CD4-positive, CD25-positive, alpha-beta regulatory T cell (primary cell): ENCODE data around the gene DDX5. TPM values are rescaled to one million over a fixed set of nuclear protein-coding genes. Genes with fewer than 3 reads are reported as not detected.
A peak's percentile ranks its signal among the peaks of the same experiment; 100 is the strongest.

ENCODE experiments used
- ATAC-seq, 2 donors: fragments of 150-1000 bp; cut with Tn5 transposase; one replicate each; pipeline ENCODE4 v1.10.0; 2021; ENCODE audit warnings: low read depth in 2 of 2, moderate number of reproducible peaks in 2 of 2, moderate library complexity in 1 of 2
- DNase-seq, 3 donors: peaks; one replicate each; pipeline versions ENCODE4 v3.0.0 to v3.0.0-alpha.2; 2012 to 2022; ENCODE audit warnings: mixed read lengths in 1 of 3
- H3K27ac ChIP-seq: one replicate; pipeline ENCODE4 v1.7.0; 2013; ENCODE audit warnings: mild to moderate bottlenecking, low read length; ENCODE audit not compliant: insufficient read depth, poor library complexity, severe bottlenecking
- H3K27me3 ChIP-seq: one replicate; pipeline ENCODE4 v1.7.0; 2013; ENCODE audit warnings: low read length; ENCODE audit not compliant: control insufficient read depth, insufficient read depth
- H3K36me3 ChIP-seq: one replicate; pipeline ENCODE4 v1.7.0; 2013; ENCODE audit warnings: mild to moderate bottlenecking, low read length, moderate library complexity; ENCODE audit not compliant: control insufficient read depth, insufficient read depth
- H3K4me1 ChIP-seq: 2 replicates; pipeline ENCODE4 v1.7.0; 2013; ENCODE audit warnings: mild to moderate bottlenecking, low read length; ENCODE audit not compliant: insufficient read depth, control insufficient read depth, poor library complexity, severe bottlenecking
- H3K4me3 ChIP-seq: one replicate; pipeline ENCODE4 v1.7.0; 2013; ENCODE audit warnings: low read depth, mild to moderate bottlenecking, low read length, moderate library complexity
- H3K9me3 ChIP-seq, 2 experiments: 1 replicate in 1 of 2; 2 replicates in 1 of 2; pipeline ENCODE4 v1.7.0; 2013; ENCODE audit warnings: low read length in 2 of 2, mild to moderate bottlenecking in 1 of 2, moderate library complexity in 1 of 2; ENCODE audit not compliant: control insufficient read depth in 2 of 2
- H3K27ac Mint-ChIP-seq, 3 donors: one replicate each; pipeline ENCODE4 v1.8.0; 2020 to 2022; ENCODE audit warnings: mild to moderate bottlenecking in 3 of 3, mixed read lengths in 3 of 3, moderate library complexity in 2 of 3
- H3K27me3 Mint-ChIP-seq: one replicate; pipeline ENCODE4 v1.8.0; 2022; ENCODE audit warnings: mild to moderate bottlenecking, mixed read lengths
- H3K36me3 Mint-ChIP-seq: one replicate; pipeline ENCODE4 v1.8.0; 2020; ENCODE audit warnings: mixed read lengths
- H3K4me1 Mint-ChIP-seq, 4 donors: one replicate each; pipeline ENCODE4 v1.8.0; 2020 to 2022; ENCODE audit warnings: mixed read lengths in 4 of 4, mild to moderate bottlenecking in 1 of 4
- H3K4me3 Mint-ChIP-seq, 4 donors: one replicate each; pipeline ENCODE4 v1.8.0; 2020 to 2022; ENCODE audit warnings: mild to moderate bottlenecking in 4 of 4, mixed read lengths in 4 of 4, moderate library complexity in 3 of 4
- H3K9me3 Mint-ChIP-seq, 7 donors: one replicate each; pipeline ENCODE4 v1.8.0; 2020 to 2022; ENCODE audit warnings: mixed read lengths in 7 of 7, mild to moderate bottlenecking in 3 of 7, moderate library complexity in 2 of 7
- polyA plus RNA-seq, 4 donors: library from polyadenylated mRNA; unstranded; fragments of 300-500 nt; fragmentation: Illumina TruSeq; gene quantifications; one replicate each; pipeline ENCODE4 v1.2.3, GENCODE V29; 2021
- total RNA-seq: library from RNA; stranded (reverse); gene quantifications from one replicate; pipeline ENCODE4 v1.2.3, GENCODE V29; 2022

The DDX5 gene
- total and polyA plus RNA-seq, 5 donors from 2014 or later: 887 to 2,976 (median 1,090) TPM

DNA sequence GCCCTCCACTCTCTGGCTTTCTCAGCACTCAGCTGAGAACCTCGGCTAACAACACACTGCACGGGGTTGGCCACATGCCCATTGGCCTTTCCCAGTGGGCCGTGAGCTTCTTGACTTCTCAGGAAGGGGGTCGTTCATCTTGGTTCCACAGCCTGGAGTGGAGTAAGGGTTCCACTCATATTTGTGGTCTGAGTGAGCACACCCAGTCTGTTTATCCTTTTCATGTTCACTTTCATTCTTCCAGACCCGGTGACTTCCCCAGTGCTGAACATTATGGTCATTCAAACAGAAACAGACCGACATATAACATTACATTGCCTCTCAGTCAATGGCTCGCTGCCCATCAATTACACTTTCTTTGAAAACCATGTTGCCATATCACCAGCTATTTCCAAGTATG, 48.9 kb downstream of the DDX5 start:
- no peaks in the 10 kb centered on the region for H3K36me3 ChIP-seq
- no peak for ATAC-seq
- H3K4me3 Mint-ChIP-seq: peak overlapping the region in 1 of 4 donors; percentile 3
- H3K9me3 Mint-ChIP-seq: peaks cover 0 to 2% (median 0%) of the 10 kb centered on the region in 7 donors
- H3K27me3 ChIP-seq: no peaks in the 10 kb centered on the region
- no peaks in the 10 kb centered on the region for H3K9me3 ChIP-seq
- peaks cover 9% of the 10 kb centered on the region for H3K27me3 Mint-ChIP-seq
- H3K4me1 ChIP-seq: peaks cover 9% of the 10 kb centered on the region
- H3K36me3 Mint-ChIP-seq: peaks cover 5% of the 10 kb centered on the region
- no peak overlapping the region for H3K27ac ChIP-seq
- no peak overlapping the region for H3K4me3 ChIP-seq
- peaks cover 6 to 30% (median 10%) of the 10 kb centered on the region in 4 donors for H3K4me1 Mint-ChIP-seq
- H3K27ac Mint-ChIP-seq: no peak overlapping the region
- DNase-seq: no peak

DNA sequence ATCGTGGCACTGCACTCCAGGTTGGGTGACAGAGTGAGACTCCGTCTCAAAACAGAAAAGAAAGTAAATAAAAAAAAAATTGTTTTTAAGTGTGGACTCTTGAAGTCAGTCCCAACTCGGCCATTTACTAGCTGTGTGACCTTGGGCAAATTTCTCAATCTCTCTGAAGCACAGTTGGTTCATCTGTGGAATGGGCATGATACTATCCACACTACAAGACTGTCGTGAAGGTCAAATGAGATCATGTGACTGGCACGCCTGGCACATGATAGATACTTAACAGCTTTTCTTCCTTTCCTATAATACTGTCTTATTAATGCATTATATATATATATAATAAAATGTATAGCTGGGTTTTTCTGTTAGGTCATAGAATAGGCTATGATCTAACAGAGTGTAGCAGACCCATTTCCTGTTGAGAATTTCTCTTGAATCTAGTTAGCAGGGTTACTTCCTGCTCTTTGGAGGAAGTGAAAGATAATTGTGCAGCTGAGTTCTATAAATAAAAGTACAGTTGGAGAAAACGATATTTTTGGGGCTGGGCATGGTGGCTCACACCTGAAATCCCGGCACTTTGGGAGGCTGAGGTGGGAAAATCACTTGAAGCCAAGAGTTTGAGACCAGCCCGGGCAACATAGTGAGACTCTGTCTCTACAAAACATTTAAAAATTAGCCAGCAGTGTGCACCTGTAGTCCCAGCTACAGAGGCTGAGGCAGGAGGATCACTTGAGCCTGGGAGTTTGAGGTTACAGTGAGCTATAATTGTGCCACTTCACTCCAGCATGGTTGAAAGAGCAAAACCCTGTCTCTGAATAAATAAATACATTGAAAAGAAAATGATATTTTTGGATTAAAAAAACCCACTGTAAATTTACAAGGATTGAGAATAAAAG, 49.9 kb downstream of the DDX5 start:
- peak overlapping the region in 2 of 4 donors; percentile 50 to 67 for H3K4me3 Mint-ChIP-seq
- no peaks in the 10 kb centered on the region for H3K27me3 ChIP-seq
- no peaks in the 10 kb centered on the region for H3K9me3 ChIP-seq
- peak overlapping the region; percentile 37 for H3K4me3 ChIP-seq
- peaks cover 6 to 30% (median 10%) of the 10 kb centered on the region in 4 donors for H3K4me1 Mint-ChIP-seq
- H3K27me3 Mint-ChIP-seq: peaks cover 9% of the 10 kb centered on the region
- peak overlapping the region; percentile 53 for H3K27ac ChIP-seq
- peaks cover 0 to 2% (median 0%) of the 10 kb centered on the region in 7 donors for H3K9me3 Mint-ChIP-seq
- H3K4me1 ChIP-seq: peaks cover 9% of the 10 kb centered on the region
- no peaks in the 10 kb centered on the region for H3K36me3 ChIP-seq
- peak in 2 of 3 donors; percentile 31 to 71 for DNase-seq
- H3K36me3 Mint-ChIP-seq: peaks cover 5% of the 10 kb centered on the region
- ATAC-seq: peak; percentile 66 to 80
- H3K27ac Mint-ChIP-seq: peak overlapping the region; percentile 75 to 93 (median 89)

DNA sequence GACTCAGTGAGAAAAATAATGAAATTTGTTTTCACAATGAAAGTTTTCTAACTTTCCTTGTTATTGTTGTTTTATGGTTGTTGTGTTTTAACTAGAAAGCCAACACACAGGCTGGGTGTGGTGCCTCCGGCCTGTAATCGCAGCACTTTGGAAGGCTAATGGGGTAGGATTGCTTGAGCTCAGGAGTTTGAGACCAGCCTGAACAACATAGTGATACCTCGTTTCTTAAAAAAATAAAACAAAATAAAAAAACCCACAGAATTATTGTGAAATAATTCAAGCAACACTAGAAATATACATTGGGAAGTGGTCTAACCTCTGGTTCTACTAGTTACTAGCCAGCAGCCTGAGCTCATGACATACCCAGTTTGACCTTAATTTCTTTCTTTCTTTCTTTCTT, 56.5 kb downstream of the DDX5 start:
- no peak overlapping the region for H3K27ac ChIP-seq
- Mint-ChIP-seq H3K4me1 (peaks cover 0 to 3% (median 0%) of the 10 kb centered on the region in 4 donors), H3K4me3 (no peak overlapping the region), H3K9me3 (peaks cover 0 to 1% (median 0%) of the 10 kb centered on the region in 7 donors), H3K27me3 (peaks cover 14% of the 10 kb centered on the region), H3K36me3 (no peaks in the 10 kb centered on the region), H3K27ac (peak overlapping the region in 1 of 3 donors; percentile 55)
- H3K4me3 ChIP-seq: no peak overlapping the region
- ATAC-seq (no peak), DNase-seq (no peak)
- no peaks in the 10 kb centered on the region for H3K9me3 ChIP-seq
- H3K27me3 ChIP-seq: no peaks in the 10 kb centered on the region
- H3K4me1 ChIP-seq: no peaks in the 10 kb centered on the region
- no peaks in the 10 kb centered on the region for H3K36me3 ChIP-seq

DNA sequence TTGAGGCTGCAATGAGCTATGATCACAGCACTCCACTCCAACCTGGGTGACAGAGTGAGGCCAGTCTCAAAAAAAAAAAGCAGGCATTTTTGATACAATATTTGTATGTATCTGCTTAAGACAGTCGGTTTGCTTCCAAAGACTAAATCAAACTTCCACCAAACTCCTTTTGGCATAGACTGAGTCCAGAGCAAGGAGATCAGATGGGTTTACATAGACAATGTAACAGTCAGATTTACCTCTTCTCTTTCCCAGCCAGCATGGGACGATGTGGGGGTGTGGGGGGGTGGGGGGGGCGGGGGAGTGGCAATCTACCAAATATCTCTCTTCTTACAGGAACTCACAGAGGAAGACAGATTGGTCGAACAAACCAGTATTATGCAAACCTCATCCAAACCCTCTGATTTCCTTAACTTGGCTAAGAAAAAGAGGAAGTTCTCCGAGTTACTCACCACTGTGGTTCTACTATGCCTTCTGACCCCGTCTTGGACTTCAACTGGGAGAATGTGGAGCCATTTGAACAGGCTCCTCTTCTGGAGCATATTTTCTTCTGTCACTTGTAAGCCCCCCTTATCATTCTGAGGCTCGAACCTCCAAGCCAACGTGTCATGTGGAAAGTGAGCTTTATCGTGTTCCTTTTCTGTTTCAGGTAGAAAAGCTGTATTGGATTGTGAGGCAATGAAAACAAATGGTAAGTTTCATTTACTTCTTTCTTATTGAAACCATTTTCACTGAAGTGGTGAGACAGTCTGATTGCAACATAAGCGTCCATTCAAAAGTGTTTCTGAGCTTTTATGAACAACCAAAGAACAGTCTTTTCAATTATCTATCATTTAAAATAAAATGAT, 57.2 kb downstream of the DDX5 start, which contains the start of gene MILR1:
Gene MILR1, plus strand, starts transcription at position 451 of the 848 bp plus-strand sequence. Its CDS starts 54 bp downstream, at position 505.
- ATAC-seq (peak in 1 of 2 donors; percentile 43), DNase-seq (no peak)
- Mint-ChIP-seq H3K9me3 (peaks cover 0 to 1% (median 0%) of the 10 kb centered on the region in 7 donors), H3K36me3 (no peaks in the 10 kb centered on the region), H3K4me1 (peaks cover 0 to 4% (median under 1%) of the 10 kb centered on the region in 4 donors), H3K27ac (peak within 1 kb of the TSS in 1 of 3 donors; percentile 55), H3K4me3 (no peak within 1 kb of the TSS), H3K27me3 (peaks cover 14% of the 10 kb centered on the region)
- Histone ChIP-seq H3K9me3 (no peaks in the 10 kb centered on the region), H3K36me3 (no peaks in the 10 kb centered on the region), H3K27ac (no peak within 1 kb of the TSS), H3K4me1 (no peaks in the 10 kb centered on the region), H3K27me3 (no peaks in the 10 kb centered on the region), H3K4me3 (no peak within 1 kb of the TSS)

Other genes with a start within 250 kb of the DDX5 start
- gene TEX2, start 243.0 kb downstream of the DDX5 start, total RNA-seq: 9.3 TPM
- 1 to 10 TPM; 6.0 to 6.8 (median 6.1) TPM for gene TEX2, start 243.0 kb downstream of the DDX5 start, polyA plus RNA-seq
- 8.8 TPM for gene PECAM1, start 115.4 kb downstream of the DDX5 start, total RNA-seq
- 10 to 100 TPM in 2 of 4 donors, 1 to 10 TPM in 2; 4.0 to 22.9 (median 13.3) TPM for gene PECAM1, start 115.4 kb downstream of the DDX5 start, polyA plus RNA-seq
- 0.67 TPM for gene MILR1, start 57.2 kb downstream of the DDX5 start, total RNA-seq
- gene MILR1, start 57.2 kb downstream of the DDX5 start, polyA plus RNA-seq: not detected
- gene POLG2, start 9.2 kb downstream of the DDX5 start, total RNA-seq: 49.3 TPM
- gene POLG2, start 9.2 kb downstream of the DDX5 start, polyA plus RNA-seq: 10 to 100 TPM; 10.2 to 11.1 (median 10.2) TPM
- 173 TPM for gene CEP95, start 688 bp upstream of the DDX5 start, total RNA-seq
- 10 to 100 TPM in 3 of 4 donors, 1 to 10 TPM in 1; 9.2 to 11.6 (median 10.8) TPM for gene CEP95, start 688 bp upstream of the DDX5 start, polyA plus RNA-seq
- 18.7 TPM for gene SMURF2, start 156.0 kb upstream of the DDX5 start, total RNA-seq
- gene SMURF2, start 156.0 kb upstream of the DDX5 start, polyA plus RNA-seq: 1 to 10 TPM; 4.0 to 4.9 (median 4.4) TPM